ENCODE data around the gene SPINT2.
"Not testable (repeated sequence)": the region's sequence is repeated elsewhere in the genome, so short reads cannot be mapped to it uniquely, and the experiment has no call there.

The SPINT2 gene

DNA sequence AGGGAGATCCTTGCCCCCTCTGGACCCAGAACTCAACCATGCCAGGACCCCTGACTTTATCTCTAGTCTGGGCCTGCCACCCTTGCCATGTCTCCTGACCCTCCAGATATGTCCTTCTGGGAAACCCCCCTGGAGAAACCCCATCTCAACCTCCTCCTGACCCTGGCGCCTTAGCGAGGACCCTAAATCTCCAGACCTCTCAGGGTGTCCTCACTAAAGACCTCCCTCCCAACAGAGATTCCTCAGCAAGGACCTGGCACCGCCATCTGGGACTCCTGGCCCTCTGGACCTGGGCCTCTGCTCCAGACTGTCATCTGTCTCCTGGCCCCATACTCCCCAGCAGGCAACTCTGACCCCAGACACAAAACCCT, 56.6 kb downstream of the SPINT2 start:
- DNase-seq (ENCODE audit: low spot score) = no peak

DNA sequence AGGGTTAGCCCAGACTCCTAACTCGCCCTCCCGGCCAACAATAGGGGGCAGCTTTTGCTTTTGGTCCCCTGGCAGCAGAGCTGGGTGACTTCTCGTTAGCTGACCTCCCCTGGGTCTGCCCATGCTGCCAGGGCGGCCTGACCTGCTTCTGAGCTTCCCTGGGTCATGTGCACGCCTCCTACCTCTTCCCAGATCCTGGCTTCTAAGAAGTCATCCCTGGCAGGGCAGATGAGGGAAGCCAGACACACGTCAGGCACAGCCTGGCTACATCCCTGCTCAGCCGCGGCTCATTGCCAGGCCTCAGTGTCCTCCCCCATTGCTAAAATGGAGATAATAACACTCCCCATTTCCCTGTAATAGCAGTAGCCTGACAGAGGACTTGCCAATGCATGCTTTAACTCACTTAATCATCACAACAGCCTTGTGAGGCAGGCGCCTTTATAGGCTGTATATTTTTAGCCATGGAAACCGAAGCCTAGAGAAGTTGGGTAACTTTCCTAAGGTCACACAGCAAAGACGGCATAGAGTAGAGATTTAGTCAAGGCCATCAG, 57.3 kb downstream of the SPINT2 start:
- no peak for DNase-seq (ENCODE audit: low spot score)

DNA sequence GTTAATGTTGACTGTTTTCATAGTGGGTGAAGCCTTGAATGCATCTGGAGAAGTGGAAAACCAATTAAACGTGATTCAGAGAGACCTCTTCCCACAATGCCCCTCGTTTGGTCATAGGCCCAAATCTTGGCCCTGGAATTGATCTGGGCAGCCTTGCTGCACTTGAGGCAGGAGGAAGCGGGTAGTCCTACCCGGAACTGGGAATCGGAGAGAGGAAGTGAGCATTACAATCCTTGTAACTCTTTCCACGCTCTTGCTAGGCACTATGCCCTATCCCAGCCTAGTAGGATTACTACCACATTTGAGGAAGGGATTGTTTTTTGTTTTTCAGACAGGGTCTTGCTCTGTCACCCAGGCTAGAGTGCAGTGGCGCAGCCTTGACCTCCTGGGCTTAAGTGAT, 58.9 kb downstream of the SPINT2 start:
- DNase-seq (ENCODE audit: low spot score) = no peak

DNA sequence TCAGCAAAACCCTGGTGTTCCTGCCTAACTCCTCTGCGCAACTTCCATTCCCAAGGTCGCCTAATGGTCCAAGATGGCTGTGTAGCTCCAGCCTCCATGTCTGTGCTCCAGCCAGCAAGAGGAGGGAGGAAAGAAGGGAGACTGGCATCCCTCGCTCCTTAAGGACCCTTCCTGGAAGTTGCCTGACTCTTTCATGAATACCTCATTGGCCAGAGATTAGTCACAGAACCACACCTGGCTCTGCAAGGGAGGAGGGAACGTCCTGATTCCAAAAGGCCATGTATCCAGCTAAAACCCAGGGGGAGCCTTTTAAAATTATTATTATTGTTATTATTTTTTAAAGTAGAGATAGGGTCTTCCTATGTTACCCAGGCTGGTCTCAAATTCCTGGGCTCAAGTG, 60.1 kb downstream of the SPINT2 start:
- DNase-seq (ENCODE audit: low spot score) = no peak

DNA sequence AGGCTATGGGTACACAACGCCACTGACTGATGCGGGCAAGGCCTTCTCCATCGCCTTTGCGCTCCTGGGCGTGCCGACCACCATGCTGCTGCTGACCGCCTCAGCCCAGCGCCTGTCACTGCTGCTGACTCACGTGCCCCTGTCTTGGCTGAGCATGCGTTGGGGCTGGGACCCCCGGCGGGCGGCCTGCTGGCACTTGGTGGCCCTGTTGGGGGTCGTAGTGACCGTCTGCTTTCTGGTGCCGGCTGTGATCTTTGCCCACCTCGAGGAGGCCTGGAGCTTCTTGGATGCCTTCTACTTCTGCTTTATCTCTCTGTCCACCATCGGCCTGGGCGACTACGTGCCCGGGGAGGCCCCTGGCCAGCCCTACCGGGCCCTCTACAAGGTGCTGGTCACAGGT, 62.2 kb downstream of the SPINT2 start:
- DNase-seq (ENCODE audit: low spot score) = no peak

DNA sequence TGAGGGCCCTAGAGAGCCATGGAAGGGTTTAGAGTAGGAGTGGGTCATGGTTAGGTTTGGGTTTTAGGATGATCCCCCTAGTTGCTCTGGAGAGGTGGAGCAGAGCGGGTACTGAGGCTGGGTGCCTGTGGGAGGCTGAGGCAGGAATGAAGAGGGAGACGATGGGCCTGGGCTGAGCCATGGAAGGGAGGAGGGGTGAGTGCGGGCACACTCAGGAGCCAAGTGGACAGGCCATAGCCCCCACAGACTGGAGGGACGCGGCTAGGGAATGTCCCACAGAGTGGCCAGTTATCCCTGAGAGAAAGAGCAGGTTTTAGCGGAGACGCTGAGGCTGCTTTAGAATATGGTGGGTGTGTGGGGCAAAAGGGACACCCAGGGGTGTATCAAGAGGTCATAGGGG, 65.3 kb downstream of the SPINT2 start:
- DNase-seq (ENCODE audit: low spot score) = no peak

DNA sequence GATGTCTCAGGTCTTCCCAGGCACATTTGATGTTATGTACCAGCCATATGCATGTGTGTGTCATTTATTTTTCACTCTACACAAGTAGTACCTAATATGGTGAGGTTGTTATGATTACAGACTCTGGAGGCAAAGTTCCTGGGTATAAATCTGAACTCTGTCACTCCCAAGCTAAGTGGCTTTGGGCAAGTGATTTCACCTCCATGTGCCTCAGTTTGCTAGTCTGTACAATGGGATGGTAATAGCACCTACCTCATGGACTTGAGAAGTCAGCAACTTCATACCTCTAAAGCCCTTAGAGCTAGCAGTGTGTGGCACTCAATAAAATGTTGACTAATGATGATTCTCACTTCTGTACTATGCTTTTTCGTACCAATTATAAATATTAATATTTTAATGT, 67.4 kb downstream of the SPINT2 start:
- DNase-seq (ENCODE audit: low spot score) = no peak

DNA sequence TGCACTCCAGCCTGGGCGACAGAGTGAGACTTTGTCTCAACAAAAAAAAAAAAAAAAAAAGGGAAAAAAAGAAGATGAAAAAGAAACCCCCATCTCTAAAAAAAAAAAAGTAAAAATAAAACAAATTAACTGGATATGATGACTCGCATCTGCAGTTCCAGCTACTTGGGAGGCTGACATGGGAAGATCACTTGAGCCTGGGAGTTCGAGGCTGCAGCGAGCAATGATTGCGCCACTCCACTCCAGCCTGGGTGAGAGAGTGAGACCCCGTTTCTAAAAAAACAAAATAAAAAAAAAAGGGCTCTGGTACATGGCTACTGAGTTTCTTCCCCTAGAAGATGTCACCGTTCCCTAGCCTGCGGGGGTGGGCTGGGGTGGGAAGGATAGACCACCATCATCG, 68.9 kb downstream of the SPINT2 start:
- DNase-seq (ENCODE audit: low spot score) = no peak

DNA sequence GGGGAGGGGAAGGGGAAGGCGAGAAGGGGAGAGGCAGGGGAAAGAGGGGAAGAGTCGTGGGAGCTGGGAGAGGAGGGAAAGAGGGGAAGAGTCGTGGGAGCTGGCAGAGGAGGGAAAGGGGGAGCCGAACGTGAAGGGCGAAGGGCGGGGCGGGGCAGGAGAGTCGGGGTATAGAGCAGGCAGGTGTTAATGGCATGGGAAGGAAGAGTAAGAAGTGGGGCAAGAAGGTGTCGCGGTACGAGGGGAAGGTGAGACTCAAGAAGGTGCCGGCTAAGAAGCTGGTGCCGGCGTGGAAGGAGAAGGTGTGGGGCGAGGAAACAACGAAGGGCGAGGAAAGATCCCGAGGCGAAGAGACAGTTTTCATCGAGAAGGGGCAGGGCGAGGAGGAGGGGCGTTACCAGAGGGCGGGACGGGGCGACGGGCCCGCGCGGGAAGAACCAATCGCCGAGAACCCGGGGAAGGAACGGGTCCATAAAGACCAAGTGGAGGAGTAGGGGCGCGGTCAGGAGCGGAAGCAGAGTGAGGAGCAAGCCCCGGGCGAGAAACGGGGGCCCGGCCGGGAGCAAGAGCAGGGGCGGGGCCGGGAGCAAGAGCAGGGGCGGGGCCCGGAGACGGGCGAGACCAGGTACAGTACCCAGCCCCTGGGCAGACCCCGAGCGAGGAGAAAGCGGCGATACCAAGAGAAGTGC, 71.7 kb downstream of the SPINT2 start:
- DNase-seq (ENCODE audit: low spot score) = peak; percentile 96

DNA sequence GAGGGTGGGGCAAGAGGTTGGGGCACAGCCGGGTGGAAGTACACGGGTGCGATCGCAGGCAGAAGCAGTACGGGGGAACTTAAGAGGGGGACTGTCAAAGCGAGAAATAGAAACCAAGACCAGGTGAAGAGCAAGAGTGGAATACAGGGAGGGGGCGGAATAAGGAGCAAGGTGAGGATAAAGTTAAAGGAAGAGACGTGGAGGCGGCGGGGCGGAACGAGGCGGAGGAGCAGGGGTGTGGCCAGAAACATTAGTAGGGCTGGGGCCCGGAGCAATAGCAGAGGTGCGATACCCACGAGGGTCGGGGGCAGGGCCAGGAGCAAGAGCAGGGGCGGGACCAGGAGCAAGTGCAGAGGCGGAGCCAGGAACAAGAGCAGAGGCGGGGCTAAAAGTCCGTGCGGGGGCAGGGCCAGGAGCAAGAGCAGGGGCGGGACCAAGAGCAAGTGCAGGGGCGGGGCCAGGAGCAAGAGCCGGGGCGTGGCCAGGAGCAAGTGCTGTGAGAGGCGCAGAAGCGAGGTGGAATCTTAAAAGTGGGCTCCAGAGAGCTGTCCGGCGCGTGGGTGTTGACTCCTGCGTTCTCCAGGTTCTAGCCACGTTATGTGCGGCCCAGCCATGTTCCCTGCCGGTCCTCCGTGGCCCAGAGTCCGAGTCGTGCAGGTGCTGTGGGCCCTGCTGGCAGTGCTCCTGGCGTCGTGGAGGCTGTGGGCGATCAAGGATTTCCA, 72.4 kb downstream of the SPINT2 start:
- peak; percentile 90 for DNase-seq (ENCODE audit: low spot score)

DNA sequence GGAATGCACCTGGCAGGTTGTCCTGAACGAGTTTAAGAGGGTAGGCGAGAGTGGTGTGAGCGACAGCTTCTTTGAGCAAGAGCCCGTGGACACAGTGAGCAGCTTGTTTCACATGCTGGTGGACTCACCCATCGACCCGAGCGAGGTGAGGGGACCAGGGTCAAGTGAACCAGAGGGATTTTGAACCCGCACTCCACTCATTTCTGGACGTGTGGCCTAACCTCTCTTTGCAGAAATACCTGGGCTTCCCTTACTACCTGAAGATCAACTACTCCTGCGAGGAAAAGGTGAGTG, 72.9 kb downstream of the SPINT2 start:
- DNase-seq (ENCODE audit: low spot score) = no peak

DNA sequence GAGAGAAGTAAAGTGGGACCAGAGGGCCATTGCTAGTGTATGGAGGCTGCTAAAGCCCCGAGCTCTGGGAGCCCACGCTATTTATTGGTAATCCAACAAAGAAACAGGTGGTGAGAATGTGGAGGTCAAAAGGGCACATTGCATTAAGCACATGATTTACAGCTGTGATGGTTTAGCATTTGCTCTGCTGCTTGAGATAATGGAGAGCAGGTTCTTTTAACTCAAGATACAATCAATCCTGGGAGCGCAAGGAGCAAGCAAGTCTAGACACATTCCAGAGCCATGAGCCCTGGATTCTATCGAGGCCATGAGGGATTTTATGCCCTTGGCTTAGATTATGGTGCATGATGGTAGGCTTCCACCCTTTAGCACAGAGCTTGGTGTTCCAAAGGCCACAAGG, 74.6 kb downstream of the SPINT2 start:
- not testable (repeated sequence) for DNase-seq (ENCODE audit: low spot score)

DNA sequence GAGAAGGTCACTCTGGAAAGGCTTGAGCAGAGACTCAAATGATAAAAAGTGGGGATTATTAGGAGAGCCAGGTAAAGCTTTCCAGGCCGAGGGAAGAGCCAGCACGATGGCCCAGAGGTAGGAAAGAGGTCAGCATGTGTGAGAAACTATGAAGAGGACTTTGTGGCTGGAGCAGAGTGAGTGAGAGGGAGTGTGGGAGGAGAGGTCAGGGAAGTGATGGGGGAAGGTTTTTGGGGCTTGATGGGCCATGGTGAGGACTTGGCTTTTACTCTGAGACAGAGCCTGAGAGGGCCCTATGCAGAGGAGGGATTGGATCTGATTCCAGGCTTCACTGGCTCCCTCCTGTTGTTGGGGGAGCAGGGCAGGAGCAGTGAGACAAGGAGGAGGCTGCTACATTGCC, 76.6 kb downstream of the SPINT2 start:
- DNase-seq (ENCODE audit: low spot score) = no peak
